GM12878 (cell line): Measurements from ENCODE around the gene MAD2L2. TPM values are rescaled to one million over a fixed set of nuclear protein-coding genes. Genes with fewer than 3 reads are reported as not detected.
A peak's percentile ranks its signal among the peaks of the same experiment; 100 is the strongest.

ENCODE experiments used
- ATAC-seq: fragments of 200-7000 bp; cut with Tn5 transposase; 3 replicates; pipeline ENCODE4 v1.9.1; 2020; ENCODE audit warnings: mild to moderate bottlenecking, moderate library complexity
- BruUV-seq: library from RNA; stranded (reverse); fragments of 400-500 nt; replicated peaks from 2 replicates; lab custom pipeline; 2021; lab: Mats Ljungman, UMichigan
- CTCF ChIA-PET: fragments of 300-600 bp; sonication (Branson Sonifier 250); formaldehyde crosslinking; extraction: SDS; loops from one replicate; lab custom pipeline; 2021; ENCODE audit warnings: inconsistent platforms; lab: Yijun Ruan, JAX
- POLR2A ChIA-PET: fragments of 350-600 bp; formaldehyde crosslinking; extraction: SDS; loops from one replicate; lab custom pipeline; 2021; ENCODE audit warnings: inconsistent platforms; lab: Charles Lee
- RAD21 ChIA-PET: fragments of 300-600 bp; sonication (Branson Sonifier 250); formaldehyde crosslinking; loops from one replicate; lab custom pipeline; 2023; ENCODE audit warnings: antibody characterized with exemption; ENCODE audit not compliant: unreplicated experiment; lab: Charles Lee
- SMC1A ChIA-PET: fragments of 300-600 bp; sonication (Branson Sonifier 250); formaldehyde crosslinking; loops from one replicate; lab custom pipeline; 2023; ENCODE audit not compliant: unreplicated experiment, uncharacterized antibody; lab: Charles Lee
- DNase-seq: peaks from one replicate; pipeline ENCODE4 v3.0.0-alpha.2; 2011; ENCODE audit warnings: low read depth, low spot score
- FAIRE-seq: peaks from 3 replicates; lab custom pipeline; 2011; peaks lifted over from hg19 to GRCh38; lab: Jason Lieb, UNC
- H2AFZ ChIP-seq: 2 replicates; pipeline ENCODE4 v1.6.0; 2011; ENCODE audit warnings: low read depth, low read length, control low read depth; ENCODE audit not compliant: control insufficient read depth
- H3K27ac ChIP-seq: 2 replicates; pipeline ENCODE4 v1.5.1; 2011; ENCODE audit warnings: control low read depth; ENCODE audit not compliant: control insufficient read depth, insufficient read depth
- H3K27me3 ChIP-seq, 2 experiments: replicated peaks in 1 of 2; 2 replicates each; pipeline versions ENCODE4 v1.6.0 to v1.6.1; 2011; ENCODE audit warnings: low read length in 1 of 2; ENCODE audit not compliant: control insufficient read depth in 2 of 2, insufficient read depth in 2 of 2
- H3K36me3 ChIP-seq, 2 experiments: 2 replicates each; pipeline ENCODE4 v1.5.1; 2011; ENCODE audit warnings: low read length in 1 of 2; ENCODE audit not compliant: control insufficient read depth in 2 of 2, insufficient read depth in 2 of 2
- H3K4me1 ChIP-seq: 2 replicates; pipeline ENCODE4 v1.6.1; 2011; ENCODE audit warnings: mild to moderate bottlenecking, low read length, moderate library complexity, mixed read lengths; ENCODE audit not compliant: control insufficient read depth, insufficient read depth
- H3K4me2 ChIP-seq: 2 replicates; pipeline ENCODE4 v1.6.0; 2011; ENCODE audit warnings: control low read depth; ENCODE audit not compliant: control insufficient read depth, insufficient read depth
- H3K4me3 ChIP-seq: fragments of 200-600 bp; sonication (generic); 2 replicates; pipeline ENCODE4 v1.5.1; 2016
- H3K79me2 ChIP-seq: 2 replicates; pipeline ENCODE4 v1.6.0; 2011; ENCODE audit warnings: low read length; ENCODE audit not compliant: control insufficient read depth, insufficient read depth
- H3K9ac ChIP-seq: 2 replicates; pipeline ENCODE4 v1.8.0; 2011; ENCODE audit warnings: low read length, control low read depth, mixed read lengths; ENCODE audit not compliant: control insufficient read depth, insufficient read depth
- H3K9me3 ChIP-seq: replicated peaks from 3 replicates; pipeline ENCODE4 v1.5.1; 2011; ENCODE audit warnings: mild to moderate bottlenecking, low read length; ENCODE audit not compliant: control insufficient read depth, insufficient read depth
- H4K20me1 ChIP-seq: 2 replicates; pipeline ENCODE4 v1.6.0; 2011; ENCODE audit not compliant: control insufficient read depth, insufficient read depth
- NFIC ChIP-seq: IDR thresholded peaks from 2 replicates; pipeline ENCODE4 v1.6.1; 2012; ENCODE audit warnings: low read depth, mild to moderate bottlenecking, inconsistent platforms, low read length, moderate library complexity
- POU2F2 ChIP-seq: IDR thresholded peaks from 3 replicates; pipeline ENCODE4 v1.6.1; 2011; ENCODE audit warnings: low read depth, mild to moderate bottlenecking, low read length, borderline replicate concordance
- SUZ12 ChIP-seq: fragments of 200-600 bp; sonication (generic); IDR thresholded peaks from one replicate; pipeline ENCODE4 v1.6.1; 2018; ENCODE audit warnings: antibody characterized with exemption, mild to moderate bottlenecking; ENCODE audit not compliant: unreplicated experiment
- TCF3 ChIP-seq: IDR thresholded peaks from 2 replicates; pipeline ENCODE4 v1.6.1; 2012; ENCODE audit warnings: low read depth, mild to moderate bottlenecking, low read length, borderline replicate concordance; ENCODE audit not compliant: insufficient read depth
- WGBS: methylation state at CpG from one replicate; pipeline ENCODE4 v1.1.6; 2016; ENCODE audit warnings: low lambda C conversion rate; ENCODE audit not compliant: insufficient replicate concordance, insufficient coverage; ENCODE audit errors: missing lambda C conversion rate; 5-methylcytosine and 5-hydroxymethylcytosine counted together
- in situ Hi-C: fragments of 300-500 bp; cut with MboI; formaldehyde crosslinking; loops from 9 replicates; pipeline ENCODE4 v1.14.3; 2018; ENCODE audit warnings: mixed read lengths
- intact Hi-C: fragments of 100-400 bp; cut with micrococcal nuclease; formaldehyde crosslinking; loops from one replicate; pipeline ENCODE4 v1.14.2; 2022; ENCODE audit not compliant: unreplicated experiment
- polyA plus RNA-seq, 11 experiments: library from polyadenylated mRNA; depleted of rRNA in 4 of 11; unstranded in 6 of 11; stranded (reverse) in 5 of 11; fragments of >200 nt; fragmentation: Nextera tagmentation in 4 of 11; fragmentation: Illumina TruSeq in 1 of 11; extraction: Ambion mirVana in 4 of 11; extraction: Trizol in 1 of 11; gene quantifications; 1 replicate in 1 of 11; 2 replicates in 10 of 11; pipeline versions ENCODE4 v1.2.1 to v1.2.3, GENCODE V29; 2011 to 2016; ENCODE audit warnings: inconsistent platforms in 2 of 11, missing spikeins in 2 of 11, low read depth in 1 of 11
- total RNA-seq, 4 experiments: library from RNA; depleted of rRNA in 3 of 4; stranded (reverse); fragments of >200 nt in 3 of 4; fragmentation: Illumina TruSeq in 1 of 4; extraction: Trizol in 1 of 4; gene quantifications; 2 replicates each; pipeline versions ENCODE4 v1.2.1 to v1.2.3, GENCODE V29; 2013 to 2021
- TF ChIP-seq, protein P1 (sequence below): IDR thresholded peaks from 2 replicates; pipeline ENCODE4 v1.6.1; 2011; ENCODE audit warnings: mild to moderate bottlenecking, low read depth, low read length, moderate library complexity; ENCODE audit not compliant: insufficient replicate concordance
- TF ChIP-seq, protein P2 (sequence below): IDR thresholded peaks from 2 replicates; pipeline ENCODE4 v1.6.1; 2011; ENCODE audit warnings: borderline replicate concordance, low read depth, mild to moderate bottlenecking, moderate library complexity, low read length; ENCODE audit not compliant: insufficient read depth, poor library complexity, severe bottlenecking

The MAD2L2 gene
- total and polyA plus RNA-seq, 10 of the 15 experiments (the other 5 are each of a cell fraction or from before 2014, with no cell fraction given): 3.5 to 95.0 (median 53.2) TPM

GRCh38 chr1:11701981-11702803 lies 21.2 kb upstream of the MAD2L2 start:
- Histone ChIP-seq H3K4me3 (no peak overlapping the region), H3K9ac (no peak overlapping the region), H2AFZ (no peak overlapping the region), H3K4me2 (no peak overlapping the region), H3K79me2 (no peaks in the 10 kb centered on the region), H4K20me1 (no peaks in the 10 kb centered on the region), H3K27me3 (peaks cover 2 to 7% of the 10 kb centered on the region in 2 experiments), H3K4me1 (no peaks in the 10 kb centered on the region), H3K27ac (no peak overlapping the region), H3K36me3 (no peaks in the 10 kb centered on the region), H3K9me3 (no peaks in the 10 kb centered on the region)
- POLR2A ChIA-PET: no interaction called here
- CTCF ChIA-PET: no interaction called here
- intact Hi-C loops: no loop called here
- WGBS: 58% methylated on average over 15 of the region's 15 CpGs
- SMC1A ChIA-PET: no interaction called here
- RAD21 ChIA-PET: no interaction called here
- no peak for ATAC-seq
- DNase-seq: no peak
- in situ Hi-C loops: no loop called here
- BruUV-seq: no TSS peak
- no peak for FAIRE-seq
- 0 out of 3 replicates have a peak, but pooled peaks have one; percentile 9 for TF ChIP-seq POU2F2
- TF ChIP-seq, protein P1, sequence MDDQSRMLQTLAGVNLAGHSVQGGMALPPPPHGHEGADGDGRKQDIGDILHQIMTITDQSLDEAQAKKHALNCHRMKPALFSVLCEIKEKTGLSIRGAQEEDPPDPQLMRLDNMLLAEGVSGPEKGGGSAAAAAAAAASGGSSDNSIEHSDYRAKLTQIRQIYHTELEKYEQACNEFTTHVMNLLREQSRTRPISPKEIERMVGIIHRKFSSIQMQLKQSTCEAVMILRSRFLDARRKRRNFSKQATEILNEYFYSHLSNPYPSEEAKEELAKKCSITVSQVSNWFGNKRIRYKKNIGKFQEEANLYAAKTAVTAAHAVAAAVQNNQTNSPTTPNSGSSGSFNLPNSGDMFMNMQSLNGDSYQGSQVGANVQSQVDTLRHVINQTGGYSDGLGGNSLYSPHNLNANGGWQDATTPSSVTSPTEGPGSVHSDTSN: peak; percentile 39
- TF ChIP-seq, protein P2, sequence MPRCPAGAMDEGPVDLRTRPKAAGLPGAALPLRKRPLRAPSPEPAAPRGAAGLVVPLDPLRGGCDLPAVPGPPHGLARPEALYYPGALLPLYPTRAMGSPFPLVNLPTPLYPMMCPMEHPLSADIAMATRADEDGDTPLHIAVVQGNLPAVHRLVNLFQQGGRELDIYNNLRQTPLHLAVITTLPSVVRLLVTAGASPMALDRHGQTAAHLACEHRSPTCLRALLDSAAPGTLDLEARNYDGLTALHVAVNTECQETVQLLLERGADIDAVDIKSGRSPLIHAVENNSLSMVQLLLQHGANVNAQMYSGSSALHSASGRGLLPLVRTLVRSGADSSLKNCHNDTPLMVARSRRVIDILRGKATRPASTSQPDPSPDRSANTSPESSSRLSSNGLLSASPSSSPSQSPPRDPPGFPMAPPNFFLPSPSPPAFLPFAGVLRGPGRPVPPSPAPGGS: peak; percentile 97
- no peak for TF ChIP-seq SUZ12
- TF ChIP-seq TCF3: 0 out of 2 replicates have a peak, but pooled peaks have one; percentile 32
- peak; percentile 34; the same call in 1 of the 2 replicates for TF ChIP-seq NFIC
